Endothelial cell of umbilical vein (primary cell): ENCODE results near the gene MYORG. TPM values are rescaled to one million over a fixed set of nuclear protein-coding genes. Genes with fewer than 3 reads are reported as not detected.
A peak's percentile ranks its signal among the peaks of the same experiment; 100 is the strongest.
"Not testable (repeated sequence)": the region's sequence is repeated elsewhere in the genome, so short reads cannot be mapped to it uniquely, and the experiment has no call there.

Source experiments
- BruUV-seq: library from RNA; stranded (reverse); fragments of 400-500 nt; replicated peaks from 2 replicates; lab custom pipeline; 2021; lab: Mats Ljungman, UMichigan
- CTCF ChIA-PET: fragments of 300-600, 350-600 bp; sonication (Branson Sonifier 250); formaldehyde crosslinking; loops from one replicate; lab custom pipeline; 2021; ENCODE audit warnings: antibody characterized with exemption, inconsistent platforms; lab: Charles Lee
- POLR2A ChIA-PET: fragments of 300-600, 350-600 bp; sonication (Branson Sonifier 250); formaldehyde crosslinking; loops from one replicate; lab custom pipeline; 2021; ENCODE audit warnings: antibody characterized with exemption, inconsistent platforms; lab: Charles Lee
- DNase-seq: peaks from one replicate; pipeline ENCODE4 v3.0.0-alpha.2; 2011; ENCODE audit warnings: low read depth, low spot score
- FAIRE-seq: peaks from 2 replicates; lab custom pipeline; 2011; peaks lifted over from hg19 to GRCh38; lab: Jason Lieb, UNC
- H2AFZ ChIP-seq: 2 replicates; pipeline ENCODE4 v1.6.0; 2012; ENCODE audit warnings: low read depth, low read length, control low read depth, inconsistent platforms
- H3K27ac ChIP-seq: 2 replicates; pipeline ENCODE4 v1.5.1; 2011; ENCODE audit warnings: low read depth, mild to moderate bottlenecking, control low read depth, low read length, moderate library complexity; ENCODE audit not compliant: insufficient read depth
- H3K27me3 ChIP-seq, 2 experiments: 2 replicates each; pipeline versions ENCODE4 v1.6.0 to v1.6.1; 2011; ENCODE audit warnings: low read length in 2 of 2, mixed read lengths in 1 of 2; ENCODE audit not compliant: control insufficient read depth in 2 of 2, insufficient read depth in 2 of 2
- H3K36me3 ChIP-seq, 2 experiments: 2 replicates in 1 of 2; 3 replicates in 1 of 2; pipeline ENCODE4 v1.5.1; 2011; ENCODE audit warnings: low read length in 2 of 2, mild to moderate bottlenecking in 1 of 2, moderate library complexity in 1 of 2; ENCODE audit not compliant: control insufficient read depth in 2 of 2, insufficient read depth in 2 of 2; ENCODE audit errors: extremely low read depth in 1 of 2
- H3K4me1 ChIP-seq: 3 replicates; pipeline ENCODE4 v1.5.1; 2011; ENCODE audit warnings: mild to moderate bottlenecking, low read length; ENCODE audit not compliant: control insufficient read depth, insufficient read depth; ENCODE audit errors: extremely low read depth
- H3K4me2 ChIP-seq: 2 replicates; pipeline ENCODE4 v1.6.1; 2011; ENCODE audit warnings: low read length, control low read depth, mixed read lengths; ENCODE audit not compliant: insufficient read depth
- H3K4me3 ChIP-seq, 3 experiments: fragments of 200-600 bp in 1 of 3; sonication (generic), shearing (Covaris generic) in 1 of 3; replicated peaks in 1 of 3; 2 replicates each; pipeline ENCODE4 v1.5.1; 2011 to 2016; ENCODE audit warnings: control low read depth in 3 of 3, low read length in 3 of 3, mild to moderate bottlenecking in 2 of 3, inconsistent platforms in 1 of 3, low read depth in 1 of 3, moderate library complexity in 1 of 3; ENCODE audit not compliant: insufficient read depth in 1 of 3
- H3K79me2 ChIP-seq: 2 replicates; pipeline ENCODE4 v1.6.0; 2012; ENCODE audit warnings: low read length, inconsistent platforms; ENCODE audit not compliant: control insufficient read depth, insufficient read depth
- H3K9ac ChIP-seq: replicated peaks from 2 replicates; pipeline ENCODE3; 2011; ENCODE audit warnings: low read length, control low read depth; ENCODE audit not compliant: insufficient read depth; ENCODE audit errors: extremely low read depth
- H3K9me1 ChIP-seq: replicated peaks from 3 replicates; pipeline ENCODE4 v1.6.0; 2011; ENCODE audit warnings: mild to moderate bottlenecking, low read length; ENCODE audit not compliant: control insufficient read depth, insufficient read depth; ENCODE audit errors: extremely low read depth
- H3K9me3 ChIP-seq: replicated peaks from 2 replicates; pipeline ENCODE4 v1.5.1; 2012; ENCODE audit warnings: low read length, inconsistent platforms; ENCODE audit not compliant: control insufficient read depth, insufficient read depth
- H4K20me1 ChIP-seq: replicated peaks from 2 replicates; pipeline ENCODE3; 2011; ENCODE audit warnings: mild to moderate bottlenecking, low read length; ENCODE audit not compliant: control insufficient read depth, insufficient read depth; ENCODE audit errors: extremely low read depth
- CTCF ChIP-seq, 2 donors: IDR thresholded peaks; 1 replicate in 1 of 2; 2 replicates in 1 of 2; pipeline ENCODE4 v1.5.1; 2011; ENCODE audit warnings: low read length in 2 of 2, mild to moderate bottlenecking in 2 of 2, moderate library complexity in 2 of 2, control low read depth in 1 of 2, inconsistent platforms in 1 of 2, low read depth in 1 of 2; ENCODE audit not compliant: insufficient read depth in 1 of 2; ENCODE audit errors: extremely low read depth in 1 of 2
- EZH2 ChIP-seq: IDR thresholded peaks from 2 replicates; pipeline ENCODE4 v1.6.1; 2012; ENCODE audit warnings: borderline replicate concordance, low read depth, mild to moderate bottlenecking, moderate library complexity, low read length, inconsistent platforms; ENCODE audit not compliant: severe bottlenecking
- FOS ChIP-seq: IDR thresholded peaks from 2 replicates; pipeline ENCODE4 v1.6.1; 2011; ENCODE audit warnings: mild to moderate bottlenecking, low read length, moderate library complexity, borderline replicate concordance; ENCODE audit not compliant: insufficient read depth
- GATA2 ChIP-seq: IDR thresholded peaks from 2 replicates; pipeline ENCODE4 v1.7.0; 2011; ENCODE audit warnings: low read depth, mild to moderate bottlenecking, moderate library complexity, mixed read lengths, low read length; ENCODE audit not compliant: insufficient read length, insufficient read depth
- JUN ChIP-seq: IDR thresholded peaks from 2 replicates; pipeline ENCODE4 v1.6.1; 2011; ENCODE audit warnings: borderline replicate concordance, low read depth; ENCODE audit not compliant: insufficient read length, insufficient read depth
- MAX ChIP-seq: IDR thresholded peaks from 2 replicates; pipeline ENCODE4 v1.6.1; 2011; ENCODE audit not compliant: insufficient read depth, insufficient read length
- MYC ChIP-seq: IDR thresholded peaks from one replicate; pipeline ENCODE4 v1.6.1; 2011; ENCODE audit warnings: mild to moderate bottlenecking, low read depth, low read length
- POLR2AphosphoS5 ChIP-seq: IDR thresholded peaks from 2 replicates; pipeline ENCODE4 v1.6.1; 2012; ENCODE audit warnings: low read depth, mild to moderate bottlenecking, control low read depth, low read length, moderate library complexity; ENCODE audit not compliant: insufficient read depth
- dilution Hi-C: fragments of 300-500 bp; cut with MboI; formaldehyde crosslinking; loops from one replicate; pipeline ENCODE4 v1.15.0; 2019; ENCODE audit warnings: low sequenced_read_pairs; ENCODE audit not compliant: extremely low pct_ligation_motif_present
- intact Hi-C: fragments of 100-400 bp; cut with micrococcal nuclease; formaldehyde crosslinking; loops from one replicate; pipeline ENCODE4 v1.10.0; 2022
- polyA plus RNA-seq, 4 experiments: library from polyadenylated mRNA; depleted of rRNA in 3 of 4; stranded (reverse) in 3 of 4; unstranded in 1 of 4; fragments of >200 nt; gene quantifications; 2 replicates each; pipeline versions ENCODE4 v1.2.1 to v1.2.3, GENCODE V29; 2011 to 2012; ENCODE audit warnings: missing spikeins in 1 of 4
- total RNA-seq: library from RNA; stranded (reverse); gene quantifications from 2 replicates; pipeline ENCODE4 v1.2.3, GENCODE V29; 2021

Gene MYORG
- total and polyA plus RNA-seq, 2 donors (not counting 3 experiments of a cell fraction or from before 2014, with no cell fraction given), result 2.8 to 7.0 TPM

DNA sequence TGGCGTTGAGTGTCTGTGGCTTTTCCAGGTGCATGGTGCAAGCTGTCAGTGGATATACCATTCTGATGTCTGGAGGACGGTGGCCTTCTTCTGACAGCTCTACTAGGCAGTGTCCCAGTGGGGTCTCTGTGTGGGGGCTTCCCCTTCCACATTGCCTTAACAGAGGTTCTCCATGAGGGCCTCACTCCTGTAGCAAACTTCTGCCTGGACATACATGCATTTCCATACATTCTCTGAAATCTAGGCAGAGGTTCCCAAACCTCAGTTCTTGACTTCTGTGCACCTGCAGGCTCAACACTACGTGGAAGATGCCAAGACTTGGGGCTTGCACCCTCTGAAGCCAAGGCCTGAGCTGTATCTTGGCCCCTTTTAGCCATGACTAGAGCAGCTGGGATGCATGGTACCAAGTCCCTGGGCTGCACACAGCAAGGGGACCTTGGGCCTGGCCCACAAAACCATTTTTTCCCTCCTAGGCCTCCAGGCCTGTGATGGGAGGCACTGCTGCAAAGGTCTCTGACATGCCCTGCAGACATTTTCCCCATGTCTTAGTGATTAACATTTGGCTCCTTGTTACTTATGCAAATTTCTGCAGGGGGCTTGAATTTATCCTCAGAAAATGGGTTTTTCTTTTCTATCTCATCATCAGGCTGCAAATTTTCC lies 8.8 kb downstream of the MYORG start:
- H3K36me3 ChIP-seq, H3K27ac ChIP-seq, H3K9me3 ChIP-seq, DNase-seq, H3K4me3 ChIP-seq, H3K79me2 ChIP-seq, intact Hi-C loops, H4K20me1 ChIP-seq, BruUV-seq, POLR2A ChIA-PET, H2AFZ ChIP-seq, dilution Hi-C loops, H3K27me3 ChIP-seq, H3K9ac ChIP-seq, H3K4me2 ChIP-seq, H3K9me1 ChIP-seq, CTCF ChIA-PET: not testable (repeated sequence)
- FAIRE-seq, result peak; percentile 24
- peaks cover 13% of the 10 kb centered on the region for H3K4me1 ChIP-seq

DNA sequence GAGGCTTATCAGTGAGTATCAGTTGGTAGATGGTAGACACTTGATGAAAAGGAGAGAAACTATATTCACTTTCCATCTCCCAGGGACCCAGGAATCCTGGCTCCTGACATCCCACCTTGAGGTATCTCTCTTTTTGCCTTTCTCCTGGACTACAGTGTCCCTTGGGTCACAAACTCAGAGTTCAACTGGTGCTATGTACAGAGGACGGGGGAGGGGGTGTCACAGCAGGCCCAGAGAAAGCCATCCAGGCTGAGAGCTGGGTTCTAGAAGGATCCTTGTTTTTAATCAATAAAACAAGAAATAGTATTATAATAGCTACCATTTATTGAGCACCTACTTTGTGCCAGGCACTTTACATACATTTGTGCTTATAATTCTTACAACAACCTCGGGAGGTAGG lies 10.3 kb downstream of the MYORG start:
- POLR2A ChIA-PET, result no interaction called here
- H3K9me1 ChIP-seq, result no peaks in the 10 kb centered on the region
- CTCF ChIA-PET, result interaction anchor here (1.5 kb wide), 1 partner anchor 11 kb away, joined by 3 read pairs; the partner anchor contains the start of gene MYORG

More for the DNA sequence above, 10.3 kb downstream of the MYORG start:
- DNase-seq, result no peak
- FAIRE-seq, result no peak
- no peak overlapping the region for H3K4me2 ChIP-seq
- dilution Hi-C loops, result no loop called here
- H3K4me3 ChIP-seq, result no peak overlapping the region
- H3K79me2 ChIP-seq, result no peaks in the 10 kb centered on the region
- no peaks in the 10 kb centered on the region for H3K27me3 ChIP-seq
- no peaks in the 10 kb centered on the region for H4K20me1 ChIP-seq
- BruUV-seq, result no TSS peak
- no peak overlapping the region for H3K9ac ChIP-seq
- H3K4me1 ChIP-seq, result peaks cover 13% of the 10 kb centered on the region
- TF ChIP-seq MYC (no peak), POLR2AphosphoS5 (no peak), EZH2 (no peak), CTCF (IDR thresholded peaks at IDR 0.05; ENCODE audit: extremely low read depth in 1 of 2, insufficient read depth in 1 of 2, low read depth in 1 of 2, low read length in 2 of 2) (no peak), JUN (no peak), GATA2 (no peak), FOS (no peak), MAX (no peak)
- no peak overlapping the region for H2AFZ ChIP-seq
- no peak overlapping the region for H3K27ac ChIP-seq
- intact Hi-C loops, result no loop called here
- H3K36me3 ChIP-seq, result no peaks in the 10 kb centered on the region
- H3K9me3 ChIP-seq, result no peaks in the 10 kb centered on the region
